K562 (cell line): ENCODE measurements around the gene EPHA10. TPM values are rescaled to one million over a fixed set of nuclear protein-coding genes. Genes with fewer than 3 reads are reported as not detected.

ENCODE experiments used
- ATAC-seq: fragments of 200-7000 bp; cut with Tn5 transposase; 3 replicates; pipeline ENCODE4 v1.9.1; 2020; ENCODE audit warnings: moderate library complexity
- BruUV-seq: library from RNA; stranded (reverse); fragments of 400-500 nt; replicated peaks from 2 replicates; lab custom pipeline; 2021; lab: Mats Ljungman, UMichigan
- CTCF ChIA-PET: fragments of 300-600 bp; formaldehyde crosslinking; extraction: SDS; loops from one replicate; lab custom pipeline; 2021; ENCODE audit warnings: low intra/inter-chr PET ratio; lab: Yijun Ruan, JAX
- POLR2A ChIA-PET: fragments of 300-600, 350-650 bp; sonication (Branson Sonifier 250); formaldehyde crosslinking; extraction: SDS; loops from one replicate; lab custom pipeline; 2021; ENCODE audit warnings: antibody characterized with exemption, inconsistent platforms; lab: Yijun Ruan, JAX
- DNase-seq, 4 experiments: peaks; one replicate each; pipeline versions ENCODE4 v3.0.0 to v3.0.0-alpha.2; 2011 to 2018; ENCODE audit warnings: low spot score in 3 of 4, mixed read lengths in 3 of 4; ENCODE audit errors: extremely low read depth in 1 of 4
- FAIRE-seq: peaks from 2 replicates; lab custom pipeline; 2011; peaks lifted over from hg19 to GRCh38; lab: Jason Lieb, UNC
- H2AFZ ChIP-seq: 2 replicates; pipeline ENCODE4 v1.6.0; 2011; ENCODE audit warnings: low read depth, low read length, control low read depth, inconsistent platforms
- H3K27ac ChIP-seq: fragments of 200-600 bp; 3 replicates; pipeline ENCODE4 v1.8.0; 2011; ENCODE audit warnings: low read depth, mild to moderate bottlenecking, control low read depth, inconsistent platforms, low read length, moderate library complexity, mixed read lengths; ENCODE audit errors: extremely low read depth
- H3K27me3 ChIP-seq, 2 experiments: fragments of 300-600 bp in 1 of 2; 2 replicates in 1 of 2; 3 replicates in 1 of 2; pipeline versions ENCODE4 v1.6.0 to v1.8.0; 2011; ENCODE audit warnings: inconsistent platforms in 2 of 2, low read length in 2 of 2, mild to moderate bottlenecking in 1 of 2, mixed read lengths in 1 of 2, moderate library complexity in 1 of 2; ENCODE audit not compliant: control insufficient read depth in 2 of 2, insufficient read depth in 2 of 2
- H3K36me3 ChIP-seq: fragments of 300-600 bp; 3 replicates; pipeline ENCODE4 v1.8.0; 2011; ENCODE audit warnings: mild to moderate bottlenecking, low read length, inconsistent platforms; ENCODE audit not compliant: control insufficient read depth, insufficient read depth
- H3K4me1 ChIP-seq, 2 experiments: fragments of 200-600 bp in 1 of 2; replicated peaks in 1 of 2; 2 replicates in 1 of 2; 3 replicates in 1 of 2; pipeline versions ENCODE4 v1.5.1 to v1.8.0; 2011; ENCODE audit warnings: inconsistent platforms in 2 of 2, low read length in 2 of 2, mild to moderate bottlenecking in 1 of 2, mixed read lengths in 1 of 2, moderate library complexity in 1 of 2; ENCODE audit not compliant: control insufficient read depth in 2 of 2, insufficient read depth in 2 of 2
- H3K4me2 ChIP-seq: 2 replicates; pipeline ENCODE4 v1.6.1; 2011; ENCODE audit warnings: low read length, control low read depth, inconsistent platforms, mixed read lengths; ENCODE audit not compliant: insufficient read depth
- H3K4me3 ChIP-seq: fragments of 200-600 bp; sonication (generic), shearing (Covaris generic); 2 replicates; pipeline ENCODE4 v1.5.1; 2016; ENCODE audit warnings: control low read depth, inconsistent platforms
- H3K79me2 ChIP-seq: fragments of 200-600 bp; 3 replicates; pipeline ENCODE4 v1.8.0; 2011; ENCODE audit warnings: low read length, inconsistent platforms; ENCODE audit not compliant: control insufficient read depth, insufficient read depth
- H3K9ac ChIP-seq, 2 experiments: 2 replicates each; pipeline versions ENCODE4 v1.6.0 to v1.6.1; 2011; ENCODE audit warnings: low read depth in 2 of 2, low read length in 2 of 2, control low read depth in 1 of 2, inconsistent platforms in 1 of 2, mild to moderate bottlenecking in 1 of 2, mixed read lengths in 1 of 2; ENCODE audit not compliant: insufficient read depth in 1 of 2
- H3K9me1 ChIP-seq: one replicate; pipeline ENCODE4 v1.6.0; 2011; ENCODE audit warnings: inconsistent platforms, mild to moderate bottlenecking, low read length, moderate library complexity; ENCODE audit not compliant: control insufficient read depth, insufficient read depth
- H3K9me3 ChIP-seq: replicated peaks from 2 replicates; pipeline ENCODE4 v1.5.1; 2011; ENCODE audit warnings: low read depth, low read length, inconsistent platforms; ENCODE audit not compliant: control insufficient read depth, insufficient read depth
- H4K20me1 ChIP-seq: replicated peaks from 2 replicates; pipeline ENCODE4 v1.6.1; 2011; ENCODE audit warnings: low read length, inconsistent platforms, mixed read lengths; ENCODE audit not compliant: control insufficient read depth, insufficient read depth
- ATF3 ChIP-seq, 2 experiments: fragments of 450-650 bp in 1 of 2; sonication (generic) in 1 of 2; formaldehyde crosslinking in 1 of 2; IDR thresholded peaks in 1 of 2; conservative IDR thresholded peaks in 1 of 2; 2 replicates each; pipeline versions ENCODE4 v1.6.1 to v1.8.1; 2016 to 2023; ENCODE audit warnings: mild to moderate bottlenecking in 2 of 2, moderate library complexity in 2 of 2, inconsistent platforms in 1 of 2, missing genetic modification reagents in 1 of 2
- ATF7 ChIP-seq: fragments of 450-650 bp; IDR thresholded peaks from 2 replicates; pipeline ENCODE4 v1.7.1; 2014; ENCODE audit warnings: mild to moderate bottlenecking, moderate library complexity
- PTRF ChIP-seq: fragments of 450-650 bp; IDR thresholded peaks from 2 replicates; pipeline ENCODE4 v1.6.1; 2016; ENCODE audit warnings: mild to moderate bottlenecking, missing genetic modification characterization, missing compliant biosample characterization
- ZBTB17 ChIP-seq: fragments of 450-650 bp; formaldehyde crosslinking; IDR thresholded peaks from 2 replicates; pipeline ENCODE4 v1.4.0; 2020; ENCODE audit warnings: mild to moderate bottlenecking
- ZNF778 ChIP-seq: fragments of 450-650 bp; formaldehyde crosslinking; IDR thresholded peaks from 2 replicates; pipeline ENCODE4 v1.4.0; 2020; ENCODE audit warnings: mild to moderate bottlenecking, moderate library complexity
- WGBS: fragments of 100-300 bp; shearing (Covaris generic); methylation state at CpG from one replicate; pipeline ENCODE4 v1.1.6; 2016; ENCODE audit warnings: low coverage, mixed read lengths; ENCODE audit not compliant: insufficient coverage; ENCODE audit errors: missing lambda C conversion rate; 5-methylcytosine and 5-hydroxymethylcytosine counted together
- in situ Hi-C: fragments of 300-500 bp; cut with MboI; formaldehyde crosslinking; loops from 4 replicates; pipeline ENCODE4 v1.15.0; 2018; ENCODE audit warnings: inconsistent platforms, mixed read lengths
- intact Hi-C: fragments of 100-400 bp; cut with micrococcal nuclease; formaldehyde crosslinking; loops from 2 replicates; pipeline ENCODE4 v1.14.2; 2022
- polyA plus RNA-seq, 8 experiments: library from polyadenylated mRNA; depleted of rRNA in 4 of 8; stranded (reverse) in 5 of 8; unstranded in 3 of 8; fragments of >200 nt; fragmentation: Nextera tagmentation in 2 of 8; fragmentation: Illumina TruSeq in 1 of 8; extraction: Ambion mirVana in 2 of 8; extraction: Trizol in 1 of 8; gene quantifications; 2 replicates each; pipeline versions ENCODE4 v1.2.1 to v1.2.3, GENCODE V29; 2011 to 2014; ENCODE audit warnings: inconsistent platforms in 1 of 8, missing spikeins in 1 of 8
- total RNA-seq, 7 experiments: library from RNA; depleted of rRNA in 6 of 7; stranded (reverse); fragments of >200 nt in 6 of 7; fragmentation: Illumina TruSeq in 2 of 7; extraction: Trizol in 2 of 7; gene quantifications; 2 replicates each; pipeline versions ENCODE4 v1.2.1 to v1.2.3, GENCODE V29; 2011 to 2021; ENCODE audit warnings: low replicate concordance in 1 of 7

The EPHA10 gene
- total and polyA plus RNA-seq, 9 of the 15 experiments (the other 6 are each of a cell fraction or from before 2014, with no cell fraction given), result 0.03 TPM; not detected in 8

- Histone ChIP-seq H3K27me3 (peaks cover 48 to 66% of the 10 kb centered on the region in 2 experiments), H4K20me1 (peaks cover 3% of the 10 kb centered on the region; the same call in 1 of the 2 replicates), H3K4me1 (no peaks in the 10 kb centered on the region; a peak in 1 of 5 replicates), H3K4me3 (no peak overlapping the region), H3K9me1 (no peaks in the 10 kb centered on the region), H3K27ac (no peak overlapping the region), H3K79me2 (no peaks in the 10 kb centered on the region), H2AFZ (no peak overlapping the region), H3K36me3 (no peaks in the 10 kb centered on the region), H3K4me2 (no peak overlapping the region), H3K9me3 (no peaks in the 10 kb centered on the region), H3K9ac (no peak overlapping the region)
- BruUV-seq, result no TSS peak
- ChIA-PET CTCF (no interaction called here), POLR2A (interaction anchor here (0.6 to 0.7 kb wide), 3 partner anchors 69 to 1376 kb away, joined by 3 to 4 read pairs (median 3); no protein-coding TSS in a partner anchor)
- DNase-seq (no peak), FAIRE-seq (no peak), ATAC-seq (no peak)
- TF ChIP-seq ZNF778 (CRISPR knock-in tag) (no peak), PTRF (tag) (no peak)
- intact Hi-C loops (no loop called here), in situ Hi-C loops (no loop called here)
- 3% methylated on average over 9 of the region's 9 CpGs for WGBS
Observed at GRCh38 chr1:37672136-37672870, 92.6 kb downstream of the EPHA10 start.

GRCh38 chr1:37671261-37671660 lies 93.7 kb downstream of the EPHA10 start:
- Histone ChIP-seq H3K27ac (no peak overlapping the region), H3K79me2 (no peaks in the 10 kb centered on the region), H4K20me1 (peaks cover 3% of the 10 kb centered on the region; the same call in 1 of the 2 replicates), H3K27me3 (peaks cover 56 to 68% of the 10 kb centered on the region in 2 experiments), H2AFZ (no peak overlapping the region), H3K9me1 (no peaks in the 10 kb centered on the region), H3K9ac (no peak overlapping the region), H3K4me3 (no peak overlapping the region), H3K9me3 (no peaks in the 10 kb centered on the region), H3K4me1 (no peaks in the 10 kb centered on the region; a peak in 1 of 5 replicates), H3K36me3 (no peaks in the 10 kb centered on the region), H3K4me2 (no peak overlapping the region)
- FAIRE-seq (no peak), DNase-seq (no peak), ATAC-seq (no peak)
- ChIA-PET POLR2A (interaction anchor here (0.6 kb wide), 1 partner anchor 114 kb away, joined by 3 read pairs; the partner anchor contains the start of gene DNALI1), CTCF (no interaction called here)
- peak; percentile 86 for TF ChIP-seq ATF3 (IDR thresholded peaks at IDR 0.05)
- TF ChIP-seq ATF3 (CRISPR knock-in tag; conservative IDR thresholded peaks at IDR 0.05), result no peak
- peak; percentile 47; the same call in 1 of the 2 replicates for TF ChIP-seq ATF7
- no peak for TF ChIP-seq ZBTB17
- intact Hi-C loops (no loop called here), in situ Hi-C loops (no loop called here)
- BruUV-seq, result no TSS peak
- 2% methylated on average over 6 of the region's 6 CpGs for WGBS
